ENCODE data around the gene C4orf46.

- TF ChIP-seq SIN3A (IDR thresholded peaks at IDR 0.05; ENCODE audit: borderline replicate concordance, insufficient read depth, low read depth, low read length) (no peak), CTCF (IDR thresholded peaks at IDR 0.05) (no peak), REST (IDR thresholded peaks at IDR 0.05; ENCODE audit: insufficient read depth in 1 of 2, low read depth in 2 of 2, low read length in 1 of 2) (no peak)
These were observed 14.4 kb downstream of the C4orf46 start for GRCh38 chr4:158657291-158657690.

Data from Panc1 (cell line).